ENCODE measurements around the gene NMNAT2. TPM values are rescaled to one million over a fixed set of nuclear protein-coding genes. Genes with fewer than 3 reads are reported as not detected.

The NMNAT2 gene
- total and polyA plus RNA-seq, 2 of the 8 experiments (the other 6 are each of a cell fraction or from before 2014, with no cell fraction given) = 6.5 to 20.9 TPM

DNA sequence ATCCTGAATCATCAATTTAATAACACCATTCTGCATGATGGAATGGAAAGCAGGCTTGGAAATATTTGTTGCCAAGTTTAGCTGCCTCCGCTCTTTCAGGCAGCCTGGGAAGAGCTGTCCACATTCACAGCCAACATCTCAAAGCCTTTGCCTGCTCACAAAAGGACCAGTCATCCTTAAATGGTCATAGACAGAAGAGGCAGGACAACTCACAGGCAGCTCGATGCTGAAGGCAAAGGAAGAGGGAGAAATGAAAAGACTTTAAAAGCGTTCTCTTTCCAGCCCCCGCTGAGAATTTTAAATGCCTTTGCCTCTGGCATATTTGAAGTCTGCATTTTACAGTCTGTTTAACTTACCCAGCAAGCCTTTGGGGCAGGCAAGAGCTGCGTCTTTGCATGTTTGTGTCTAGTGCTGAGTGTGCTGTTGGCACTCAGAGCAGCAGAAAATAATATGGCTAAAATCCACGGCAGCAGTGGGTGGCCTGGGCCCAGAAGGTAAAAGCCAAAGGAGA lies 68.9 kb downstream of the NMNAT2 start (continued):
- TF ChIP-seq, protein P1, sequence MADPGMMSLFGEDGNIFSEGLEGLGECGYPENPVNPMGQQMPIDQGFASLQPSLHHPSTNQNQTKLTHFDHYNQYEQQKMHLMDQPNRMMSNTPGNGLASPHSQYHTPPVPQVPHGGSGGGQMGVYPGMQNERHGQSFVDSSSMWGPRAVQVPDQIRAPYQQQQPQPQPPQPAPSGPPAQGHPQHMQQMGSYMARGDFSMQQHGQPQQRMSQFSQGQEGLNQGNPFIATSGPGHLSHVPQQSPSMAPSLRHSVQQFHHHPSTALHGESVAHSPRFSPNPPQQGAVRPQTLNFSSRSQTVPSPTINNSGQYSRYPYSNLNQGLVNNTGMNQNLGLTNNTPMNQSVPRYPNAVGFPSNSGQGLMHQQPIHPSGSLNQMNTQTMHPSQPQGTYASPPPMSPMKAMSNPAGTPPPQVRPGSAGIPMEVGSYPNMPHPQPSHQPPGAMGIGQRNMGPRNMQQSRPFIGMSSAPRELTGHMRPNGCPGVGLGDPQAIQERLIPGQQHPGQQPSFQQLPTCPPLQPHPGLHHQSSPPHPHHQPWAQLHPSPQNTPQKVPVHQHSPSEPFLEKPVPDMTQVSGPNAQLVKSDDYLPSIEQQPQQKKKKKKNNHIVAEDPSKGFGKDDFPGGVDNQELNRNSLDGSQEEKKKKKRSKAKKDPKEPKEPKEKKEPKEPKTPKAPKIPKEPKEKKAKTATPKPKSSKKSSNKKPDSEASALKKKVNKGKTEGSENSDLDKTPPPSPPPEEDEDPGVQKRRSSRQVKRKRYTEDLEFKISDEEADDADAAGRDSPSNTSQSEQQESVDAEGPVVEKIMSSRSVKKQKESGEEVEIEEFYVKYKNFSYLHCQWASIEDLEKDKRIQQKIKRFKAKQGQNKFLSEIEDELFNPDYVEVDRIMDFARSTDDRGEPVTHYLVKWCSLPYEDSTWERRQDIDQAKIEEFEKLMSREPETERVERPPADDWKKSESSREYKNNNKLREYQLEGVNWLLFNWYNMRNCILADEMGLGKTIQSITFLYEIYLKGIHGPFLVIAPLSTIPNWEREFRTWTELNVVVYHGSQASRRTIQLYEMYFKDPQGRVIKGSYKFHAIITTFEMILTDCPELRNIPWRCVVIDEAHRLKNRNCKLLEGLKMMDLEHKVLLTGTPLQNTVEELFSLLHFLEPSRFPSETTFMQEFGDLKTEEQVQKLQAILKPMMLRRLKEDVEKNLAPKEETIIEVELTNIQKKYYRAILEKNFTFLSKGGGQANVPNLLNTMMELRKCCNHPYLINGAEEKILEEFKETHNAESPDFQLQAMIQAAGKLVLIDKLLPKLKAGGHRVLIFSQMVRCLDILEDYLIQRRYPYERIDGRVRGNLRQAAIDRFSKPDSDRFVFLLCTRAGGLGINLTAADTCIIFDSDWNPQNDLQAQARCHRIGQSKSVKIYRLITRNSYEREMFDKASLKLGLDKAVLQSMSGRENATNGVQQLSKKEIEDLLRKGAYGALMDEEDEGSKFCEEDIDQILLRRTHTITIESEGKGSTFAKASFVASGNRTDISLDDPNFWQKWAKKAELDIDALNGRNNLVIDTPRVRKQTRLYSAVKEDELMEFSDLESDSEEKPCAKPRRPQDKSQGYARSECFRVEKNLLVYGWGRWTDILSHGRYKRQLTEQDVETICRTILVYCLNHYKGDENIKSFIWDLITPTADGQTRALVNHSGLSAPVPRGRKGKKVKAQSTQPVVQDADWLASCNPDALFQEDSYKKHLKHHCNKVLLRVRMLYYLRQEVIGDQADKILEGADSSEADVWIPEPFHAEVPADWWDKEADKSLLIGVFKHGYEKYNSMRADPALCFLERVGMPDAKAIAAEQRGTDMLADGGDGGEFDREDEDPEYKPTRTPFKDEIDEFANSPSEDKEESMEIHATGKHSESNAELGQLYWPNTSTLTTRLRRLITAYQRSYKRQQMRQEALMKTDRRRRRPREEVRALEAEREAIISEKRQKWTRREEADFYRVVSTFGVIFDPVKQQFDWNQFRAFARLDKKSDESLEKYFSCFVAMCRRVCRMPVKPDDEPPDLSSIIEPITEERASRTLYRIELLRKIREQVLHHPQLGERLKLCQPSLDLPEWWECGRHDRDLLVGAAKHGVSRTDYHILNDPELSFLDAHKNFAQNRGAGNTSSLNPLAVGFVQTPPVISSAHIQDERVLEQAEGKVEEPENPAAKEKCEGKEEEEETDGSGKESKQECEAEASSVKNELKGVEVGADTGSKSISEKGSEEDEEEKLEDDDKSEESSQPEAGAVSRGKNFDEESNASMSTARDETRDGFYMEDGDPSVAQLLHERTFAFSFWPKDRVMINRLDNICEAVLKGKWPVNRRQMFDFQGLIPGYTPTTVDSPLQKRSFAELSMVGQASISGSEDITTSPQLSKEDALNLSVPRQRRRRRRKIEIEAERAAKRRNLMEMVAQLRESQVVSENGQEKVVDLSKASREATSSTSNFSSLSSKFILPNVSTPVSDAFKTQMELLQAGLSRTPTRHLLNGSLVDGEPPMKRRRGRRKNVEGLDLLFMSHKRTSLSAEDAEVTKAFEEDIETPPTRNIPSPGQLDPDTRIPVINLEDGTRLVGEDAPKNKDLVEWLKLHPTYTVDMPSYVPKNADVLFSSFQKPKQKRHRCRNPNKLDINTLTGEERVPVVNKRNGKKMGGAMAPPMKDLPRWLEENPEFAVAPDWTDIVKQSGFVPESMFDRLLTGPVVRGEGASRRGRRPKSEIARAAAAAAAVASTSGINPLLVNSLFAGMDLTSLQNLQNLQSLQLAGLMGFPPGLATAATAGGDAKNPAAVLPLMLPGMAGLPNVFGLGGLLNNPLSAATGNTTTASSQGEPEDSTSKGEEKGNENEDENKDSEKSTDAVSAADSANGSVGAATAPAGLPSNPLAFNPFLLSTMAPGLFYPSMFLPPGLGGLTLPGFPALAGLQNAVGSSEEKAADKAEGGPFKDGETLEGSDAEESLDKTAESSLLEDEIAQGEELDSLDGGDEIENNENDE (IDR thresholded peaks at IDR 0.05; ENCODE audit: insufficient replicate concordance, low read length) = no peak
- no peak for TF ChIP-seq SP1 (IDR thresholded peaks at IDR 0.05; ENCODE audit: low read depth, low read length)
- no peak for TF ChIP-seq SIRT6 (IDR thresholded peaks at IDR 0.05; ENCODE audit: low read length)
- no peak for TF ChIP-seq SP4 (IDR thresholded peaks at IDR 0.05; ENCODE audit: low read length)
- TF ChIP-seq RBBP5 (IDR thresholded peaks at IDR 0.05; ENCODE audit: borderline replicate concordance, low read depth, low read length) = no peak
- no peak for TF ChIP-seq CBX5 (IDR thresholded peaks at IDR 0.05; ENCODE audit: low read depth, low read length)
- no peak for TF ChIP-seq SIN3A (conservative IDR thresholded peaks at IDR 0.05 in 1 of 2, IDR thresholded peaks at IDR 0.05 in 1 of 2; ENCODE audit: low read depth in 1 of 2, low read length in 2 of 2)
- no peak for TF ChIP-seq CBX8 (IDR thresholded peaks at IDR 0.05; ENCODE audit: borderline replicate concordance, low read depth, low read length)
- TF ChIP-seq CREB1 (IDR thresholded peaks at IDR 0.05) = no peak
- no peak for TF ChIP-seq RNF2 (IDR thresholded peaks at IDR 0.05; ENCODE audit: borderline replicate concordance, low read depth, low read length, missing control alignments, poor library complexity, severe bottlenecking)
- TF ChIP-seq BACH1 (IDR thresholded peaks at IDR 0.05; ENCODE audit: low read length) = no peak
- no peak for TF ChIP-seq ASH2L (IDR thresholded peaks at IDR 0.05; ENCODE audit: low read length)
